Tibial artery (tissue), 4 donors: ENCODE measurements around the gene NIPAL4.

Source experiments
- DNase-seq, 2 donors: peaks; one replicate each; pipeline ENCODE4 v3.0.0-alpha.2; 2019
- H3K27ac ChIP-seq, 2 donors: fragments of 200-600 bp; sonication (generic) in 1 of 2; 1 replicate in 1 of 2; 2 replicates in 1 of 2; pipeline ENCODE4 v1.5.1; 2018 to 2019; ENCODE audit warnings: mild to moderate bottlenecking in 1 of 2
- H3K27me3 ChIP-seq, 2 donors: fragments of 200-600 bp; sonication (generic) in 1 of 2; one replicate each; pipeline versions ENCODE4 v1.5.1 to v1.6.0; 2016 to 2019
- H3K36me3 ChIP-seq, 3 donors: fragments of 200-600 bp; sonication (generic) in 2 of 3; one replicate each; pipeline ENCODE4 v1.5.1; 2016 to 2019; ENCODE audit warnings: mild to moderate bottlenecking in 2 of 3
- H3K4me1 ChIP-seq, 4 donors: fragments of 200-600 bp; sonication (generic) in 2 of 4; 1 replicate in 3 of 4; 2 replicates in 1 of 4; pipeline ENCODE4 v1.5.1; 2016 to 2019
- H3K4me3 ChIP-seq, 2 donors: fragments of 200-600 bp; sonication (generic) in 1 of 2; 1 replicate in 1 of 2; 2 replicates in 1 of 2; pipeline ENCODE4 v1.5.1; 2018 to 2019; ENCODE audit warnings: mild to moderate bottlenecking in 2 of 2
- H3K9me3 ChIP-seq, 3 donors: fragments of 200-600 bp; sonication (generic) in 1 of 3; one replicate each; pipeline ENCODE4 v1.5.1; 2016 to 2019
- intact Hi-C: fragments of 100-400 bp; cut with DNase I; formaldehyde crosslinking; loops from one replicate; pipeline ENCODE4 v1.15.0; 2023; ENCODE audit warnings: low total_unique reads
- TF ChIP-seq, protein P1 (sequence below), 2 experiments: fragments of 200-600 bp in 1 of 2; fragments of 450-650 bp in 1 of 2; IDR thresholded peaks; one replicate each; pipeline ENCODE4 v1.5.1; 2017 to 2019; ENCODE audit warnings: antibody characterized with exemption in 2 of 2, mild to moderate bottlenecking in 1 of 2, moderate library complexity in 1 of 2

NIPAL4 gene

GRCh38 chr5:157518963-157519362 is 59.0 kb downstream of the NIPAL4 start:
- peaks cover 0 to 55% (median 28%) of the 10 kb centered on the region in 4 donors for H3K4me1 ChIP-seq
- H3K27ac ChIP-seq = no peak overlapping the region
- H3K4me3 ChIP-seq = no peak overlapping the region
- TF ChIP-seq, protein P1, sequence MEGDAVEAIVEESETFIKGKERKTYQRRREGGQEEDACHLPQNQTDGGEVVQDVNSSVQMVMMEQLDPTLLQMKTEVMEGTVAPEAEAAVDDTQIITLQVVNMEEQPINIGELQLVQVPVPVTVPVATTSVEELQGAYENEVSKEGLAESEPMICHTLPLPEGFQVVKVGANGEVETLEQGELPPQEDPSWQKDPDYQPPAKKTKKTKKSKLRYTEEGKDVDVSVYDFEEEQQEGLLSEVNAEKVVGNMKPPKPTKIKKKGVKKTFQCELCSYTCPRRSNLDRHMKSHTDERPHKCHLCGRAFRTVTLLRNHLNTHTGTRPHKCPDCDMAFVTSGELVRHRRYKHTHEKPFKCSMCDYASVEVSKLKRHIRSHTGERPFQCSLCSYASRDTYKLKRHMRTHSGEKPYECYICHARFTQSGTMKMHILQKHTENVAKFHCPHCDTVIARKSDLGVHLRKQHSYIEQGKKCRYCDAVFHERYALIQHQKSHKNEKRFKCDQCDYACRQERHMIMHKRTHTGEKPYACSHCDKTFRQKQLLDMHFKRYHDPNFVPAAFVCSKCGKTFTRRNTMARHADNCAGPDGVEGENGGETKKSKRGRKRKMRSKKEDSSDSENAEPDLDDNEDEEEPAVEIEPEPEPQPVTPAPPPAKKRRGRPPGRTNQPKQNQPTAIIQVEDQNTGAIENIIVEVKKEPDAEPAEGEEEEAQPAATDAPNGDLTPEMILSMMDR (IDR thresholded peaks at IDR 0.05) = no peak
- H3K36me3 ChIP-seq = peaks cover 0 to 15% (median 9%) of the 10 kb centered on the region in 3 donors
- DNase-seq = no peak
- H3K27me3 ChIP-seq = no peaks in the 10 kb centered on the region
- H3K9me3 ChIP-seq = no peaks in the 10 kb centered on the region
- intact Hi-C loops = no loop called here

- intact Hi-C loops = no loop called here
Observed at GRCh38 chr5:157519579-157520253, 59.7 kb downstream of the NIPAL4 start.

DNA sequence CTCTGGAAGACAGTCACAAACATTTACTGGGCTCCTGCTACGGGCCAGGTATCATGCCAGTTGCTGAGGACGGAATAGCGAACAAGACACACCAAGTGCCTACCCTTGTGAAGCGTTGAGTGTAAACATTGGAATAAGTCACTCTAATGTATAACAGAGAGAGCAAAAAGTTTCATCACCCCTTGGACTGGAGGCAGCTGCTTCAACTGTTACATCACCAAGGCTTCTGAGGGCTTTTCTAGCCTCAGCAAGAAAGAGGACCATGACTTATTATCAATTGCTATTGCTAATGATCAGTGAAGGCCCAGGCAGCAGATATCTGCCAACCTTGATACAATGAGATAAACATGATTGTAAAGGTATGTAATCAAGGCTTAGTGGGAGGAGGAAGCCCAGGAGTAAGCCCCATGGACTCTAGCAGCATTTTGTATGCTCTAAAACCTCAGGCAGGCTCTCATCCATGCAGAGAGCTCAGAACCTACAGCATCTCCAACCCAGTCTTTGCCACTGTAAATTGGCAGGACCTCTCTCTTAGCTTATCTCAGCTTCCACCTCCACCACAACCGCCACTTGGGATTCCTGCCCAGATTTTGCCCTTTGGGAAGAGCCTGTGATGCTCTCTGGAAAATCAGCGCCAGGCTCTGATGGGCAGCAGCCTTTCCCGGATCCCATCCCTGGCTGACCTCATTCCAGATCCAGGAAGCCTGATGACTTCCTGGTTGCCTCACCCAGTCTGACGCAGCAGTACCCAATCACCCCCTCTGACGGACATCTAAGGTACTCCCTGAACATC is 61.1 kb downstream of the NIPAL4 start:
- Histone ChIP-seq H3K36me3 (peaks cover 0 to 15% (median 9%) of the 10 kb centered on the region in 3 donors), H3K4me3 (no peak overlapping the region), H3K27ac (peak overlapping the region; percentile 35 to 58), H3K27me3 (no peaks in the 10 kb centered on the region), H3K9me3 (no peaks in the 10 kb centered on the region), H3K4me1 (peaks cover 0 to 54% (median 28%) of the 10 kb centered on the region in 4 donors)
- intact Hi-C loops = no loop called here
- TF ChIP-seq, protein P1 (IDR thresholded peaks at IDR 0.05) = peak; percentile 21 to 29
- peak; percentile 53 to 78 for DNase-seq

More at GRCh38 chr5:157519579-157520253, 59.7 kb downstream of the NIPAL4 start:
- peak in 1 of 2 donors; percentile 23 for DNase-seq
- TF ChIP-seq, protein P1 (IDR thresholded peaks at IDR 0.05) = no peak
- no peaks in the 10 kb centered on the region for H3K27me3 ChIP-seq
- H3K27ac ChIP-seq = no peak overlapping the region
- H3K4me1 ChIP-seq = peaks cover 0 to 58% (median 30%) of the 10 kb centered on the region in 4 donors
- H3K4me3 ChIP-seq = no peak overlapping the region
- peaks cover 0 to 15% (median 9%) of the 10 kb centered on the region in 3 donors for H3K36me3 ChIP-seq
- H3K9me3 ChIP-seq = no peaks in the 10 kb centered on the region

DNA sequence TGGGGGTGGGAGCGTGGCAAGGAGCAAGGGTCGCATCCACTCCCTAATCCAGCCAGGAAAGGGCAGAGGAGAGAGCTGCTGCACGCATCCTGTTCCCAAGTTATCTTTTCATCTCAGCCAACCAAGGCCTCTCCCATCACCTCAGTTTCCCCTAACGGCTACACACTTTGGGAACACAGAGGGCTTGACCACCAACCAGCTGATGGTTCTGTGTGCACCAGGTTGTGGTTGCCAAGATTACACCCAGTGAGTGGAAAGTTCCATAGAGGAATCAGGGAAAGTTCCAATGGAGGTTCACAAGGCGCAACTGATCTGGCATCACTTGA is 61.7 kb downstream of the NIPAL4 start:
- intact Hi-C loops = no loop called here
- Histone ChIP-seq H3K4me3 (no peak overlapping the region), H3K36me3 (peaks cover 0 to 15% (median 9%) of the 10 kb centered on the region in 3 donors), H3K27ac (peak overlapping the region; percentile 35 to 58), H3K4me1 (peaks cover 0 to 48% (median 22%) of the 10 kb centered on the region in 4 donors), H3K9me3 (no peaks in the 10 kb centered on the region), H3K27me3 (no peaks in the 10 kb centered on the region)
- TF ChIP-seq, protein P1 (IDR thresholded peaks at IDR 0.05) = no peak
- no peak for DNase-seq

GRCh38 chr5:157523976-157524375 is 64.0 kb downstream of the NIPAL4 start:
- Histone ChIP-seq H3K36me3 (peaks cover 0 to 8% (median 8%) of the 10 kb centered on the region in 3 donors), H3K9me3 (no peaks in the 10 kb centered on the region), H3K4me3 (no peak overlapping the region), H3K27ac (peak overlapping the region; percentile 47 to 68), H3K27me3 (no peaks in the 10 kb centered on the region), H3K4me1 (peaks cover 0 to 44% (median 18%) of the 10 kb centered on the region in 4 donors)
- peak in 1 of 2 donors; percentile 74 for DNase-seq
- intact Hi-C loops = no loop called here
- TF ChIP-seq, protein P1 (IDR thresholded peaks at IDR 0.05) = no peak
